ENCODE data around the gene SMOC1.

The SMOC1 gene

DNA sequence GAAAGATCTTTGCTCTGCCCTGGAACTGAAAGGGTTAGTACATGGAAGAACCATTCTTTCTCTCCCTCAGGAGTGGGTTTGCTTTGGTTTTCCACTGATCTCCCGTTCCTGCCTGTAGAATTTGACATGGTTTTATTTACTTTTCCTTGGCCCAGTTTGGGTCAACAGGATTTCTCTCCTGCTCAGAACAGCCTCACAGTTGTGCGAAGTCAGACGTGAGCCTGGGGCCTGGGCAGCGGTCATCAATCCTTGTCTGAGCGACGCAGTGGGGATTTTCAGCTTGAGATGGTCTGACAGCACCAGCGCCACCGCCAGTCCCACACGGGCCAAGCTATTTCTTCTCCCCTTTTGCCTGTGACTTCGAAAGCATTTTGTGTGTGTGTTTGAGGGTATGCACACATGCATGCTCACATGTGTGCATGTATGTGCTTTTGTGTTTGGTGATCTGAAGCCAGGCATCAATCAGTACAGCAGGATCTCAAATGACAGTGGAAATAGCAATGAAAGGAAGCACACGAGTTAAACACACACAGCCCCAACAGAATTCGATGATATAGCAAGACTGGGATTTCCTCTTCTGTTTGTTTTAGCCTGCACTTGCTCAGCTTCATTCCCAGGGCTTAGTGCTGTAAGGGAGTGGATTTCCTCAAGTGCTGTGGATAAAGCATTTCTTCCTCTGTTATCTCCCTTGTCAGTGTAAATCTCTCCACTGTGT, 58.3 kb downstream of the SMOC1 start:
- Histone ChIP-seq H3K4me2 (no peak overlapping the region), H3K4me3 (IDR thresholded peaks at IDR 0.05; ENCODE audit: insufficient read depth, low read depth, low read length) (no peak overlapping the region), H3K36me3 (ENCODE audit: insufficient read depth) (no peaks in the 10 kb centered on the region), H3K4me1 (ENCODE audit: low read depth, poor library complexity, severe bottlenecking) (no peaks in the 10 kb centered on the region), H2AFZ (ENCODE audit: low read depth) (no peak overlapping the region), H3K79me2 (ENCODE audit: insufficient read depth, low read depth) (no peaks in the 10 kb centered on the region), H4K20me1 (ENCODE audit: insufficient read depth) (no peaks in the 10 kb centered on the region), H3K9ac (no peak overlapping the region), H3K27me3 (ENCODE audit: insufficient read depth, low read depth) (no peaks in the 10 kb centered on the region), H3K27ac (no peak overlapping the region)
- TF ChIP-seq CTCF (conservative IDR thresholded peaks at IDR 0.05; ENCODE audit: low read depth, low read length) = no peak

DNA sequence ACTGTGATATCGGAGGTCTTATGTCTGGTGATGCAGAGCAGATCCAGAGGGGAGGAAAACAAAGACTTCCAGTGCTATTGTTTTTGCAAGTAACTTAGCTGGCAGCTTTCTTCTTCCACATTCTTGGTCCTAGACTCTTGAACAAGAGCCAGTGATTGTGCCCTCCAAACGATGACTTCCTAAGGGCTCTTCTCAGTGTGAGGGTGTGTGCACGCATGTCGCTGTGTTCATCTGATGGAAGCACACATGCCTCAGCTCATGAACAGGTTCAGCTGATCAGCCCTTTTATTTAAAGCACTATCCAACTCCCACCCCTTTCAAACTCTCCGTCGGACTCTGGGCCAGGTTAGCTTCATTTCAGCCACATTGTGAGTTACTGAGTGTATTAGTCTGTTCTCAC, 59.5 kb downstream of the SMOC1 start:
- H3K4me2 ChIP-seq = no peak overlapping the region
- no peak overlapping the region for H3K27ac ChIP-seq
- H2AFZ ChIP-seq (ENCODE audit: low read depth) = no peak overlapping the region
- no peak overlapping the region for H3K9ac ChIP-seq
- no peaks in the 10 kb centered on the region for H3K27me3 ChIP-seq (ENCODE audit: insufficient read depth, low read depth)
- H3K36me3 ChIP-seq (ENCODE audit: insufficient read depth) = no peaks in the 10 kb centered on the region
- no peaks in the 10 kb centered on the region for H3K79me2 ChIP-seq (ENCODE audit: insufficient read depth, low read depth)
- H4K20me1 ChIP-seq (ENCODE audit: insufficient read depth) = no peaks in the 10 kb centered on the region
- H3K4me3 ChIP-seq (IDR thresholded peaks at IDR 0.05; ENCODE audit: insufficient read depth, low read depth, low read length) = no peak overlapping the region
- H3K4me1 ChIP-seq (ENCODE audit: low read depth, poor library complexity, severe bottlenecking) = no peaks in the 10 kb centered on the region
- no peak for TF ChIP-seq CTCF (conservative IDR thresholded peaks at IDR 0.05; ENCODE audit: low read depth, low read length)

GRCh38 chr14:69941768-69942742, 62.8 kb downstream of the SMOC1 start:
- Histone ChIP-seq H3K4me1 (ENCODE audit: low read depth, poor library complexity, severe bottlenecking) (no peaks in the 10 kb centered on the region), H3K36me3 (ENCODE audit: insufficient read depth) (no peaks in the 10 kb centered on the region), H3K27me3 (ENCODE audit: insufficient read depth, low read depth) (no peaks in the 10 kb centered on the region), H3K4me2 (no peak overlapping the region), H3K4me3 (IDR thresholded peaks at IDR 0.05; ENCODE audit: insufficient read depth, low read depth, low read length) (no peak overlapping the region), H3K79me2 (ENCODE audit: insufficient read depth, low read depth) (no peaks in the 10 kb centered on the region), H3K9ac (no peak overlapping the region), H3K27ac (no peak overlapping the region), H4K20me1 (ENCODE audit: insufficient read depth) (no peaks in the 10 kb centered on the region), H2AFZ (ENCODE audit: low read depth) (no peak overlapping the region)
- no peak for TF ChIP-seq CTCF (conservative IDR thresholded peaks at IDR 0.05; ENCODE audit: low read depth, low read length)

DNA sequence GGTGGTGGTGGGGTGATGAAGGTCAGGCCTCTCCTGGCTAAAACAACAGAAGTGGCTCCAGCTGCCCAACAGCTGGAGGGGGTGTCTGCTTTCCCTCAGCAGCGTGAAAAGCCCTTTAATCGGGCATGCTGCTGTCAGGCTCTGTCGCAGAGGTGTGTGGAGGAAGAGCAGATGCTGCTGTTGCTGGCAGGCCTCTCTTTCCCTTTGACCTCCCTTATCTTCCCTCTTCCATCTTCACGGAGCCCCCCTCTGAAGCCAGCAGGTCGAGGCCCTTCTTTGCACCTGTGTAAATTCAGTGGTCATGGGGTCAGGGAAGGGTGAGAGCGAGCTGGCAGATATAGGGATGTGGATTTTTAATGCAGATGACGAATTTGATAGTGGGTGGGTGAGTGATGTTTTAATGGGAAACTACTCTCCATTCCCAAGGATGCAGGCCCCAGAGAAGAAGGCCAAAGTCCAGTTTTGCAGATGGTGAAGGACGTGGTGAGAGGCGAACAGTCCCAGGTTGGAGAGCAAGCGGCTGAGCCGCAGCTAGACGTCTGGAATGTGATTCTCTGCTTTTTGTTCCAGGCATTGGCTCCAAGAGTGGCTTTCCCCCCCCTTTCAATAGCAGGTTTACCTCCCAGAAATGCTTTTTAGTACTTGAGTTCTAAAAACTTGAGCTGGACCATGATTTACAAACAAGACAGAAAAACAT, 64.0 kb downstream of the SMOC1 start:
- H2AFZ ChIP-seq (ENCODE audit: low read depth) = no peak overlapping the region
- H3K4me1 ChIP-seq (ENCODE audit: low read depth, poor library complexity, severe bottlenecking) = no peaks in the 10 kb centered on the region
- no peaks in the 10 kb centered on the region for H3K79me2 ChIP-seq (ENCODE audit: insufficient read depth, low read depth)
- H3K27ac ChIP-seq = no peak overlapping the region
- no peak overlapping the region for H3K4me2 ChIP-seq
- no peak overlapping the region for H3K9ac ChIP-seq
- no peaks in the 10 kb centered on the region for H4K20me1 ChIP-seq (ENCODE audit: insufficient read depth)
- H3K27me3 ChIP-seq (ENCODE audit: insufficient read depth, low read depth) = no peaks in the 10 kb centered on the region
- no peak for TF ChIP-seq CTCF (conservative IDR thresholded peaks at IDR 0.05; ENCODE audit: low read depth, low read length)
- H3K4me3 ChIP-seq (IDR thresholded peaks at IDR 0.05; ENCODE audit: insufficient read depth, low read depth, low read length) = no peak overlapping the region
- no peaks in the 10 kb centered on the region for H3K36me3 ChIP-seq (ENCODE audit: insufficient read depth)
